ENCODE data around the gene MYLK4. TPM values are rescaled to one million over a fixed set of nuclear protein-coding genes. Genes with fewer than 3 reads are reported as not detected.
"Not testable (repeated sequence)": the region's sequence is repeated elsewhere in the genome, so short reads cannot be mapped to it uniquely, and the experiment has no call there.

The MYLK4 gene
- total and polyA plus RNA-seq, 5 donors from 2014 or later, result 0.20 to 0.91 (median 0.37) TPM; not detected in 2

GRCh38 chr6:2762868-2763267 is 12.1 kb upstream of the MYLK4 start:
- H3K27me3 ChIP-seq (ENCODE audit: control insufficient read depth, insufficient read depth, low read length); H3K4me3 ChIP-seq (ENCODE audit: low read depth, low read length); H3K9me3 ChIP-seq (ENCODE audit: control insufficient read depth in 2 of 2, low read length in 2 of 2); H3K27ac Mint-ChIP-seq; H3K36me3 Mint-ChIP-seq; H3K27ac ChIP-seq (ENCODE audit: insufficient read depth, low read length, poor library complexity, severe bottlenecking); H3K36me3 ChIP-seq (ENCODE audit: control insufficient read depth, insufficient read depth, low read length); ATAC-seq (ENCODE audit: low read depth in 2 of 2); H3K9me3 Mint-ChIP-seq: not testable (repeated sequence)
- DNase-seq, result peak in 1 of 3 donors; percentile 17
- Mint-ChIP-seq H3K4me1 (peaks cover 20 to 36% (median 28%) of the 10 kb centered on the region in 4 donors), H3K4me3 (peak overlapping the region in 1 of 4 donors; percentile 19), H3K27me3 (peaks cover 28% of the 10 kb centered on the region)
- peaks cover 34% of the 10 kb centered on the region for H3K4me1 ChIP-seq (ENCODE audit: control insufficient read depth, insufficient read depth, low read length, poor library complexity, severe bottlenecking)

GRCh38 chr6:2760882-2761842 is 10.4 kb upstream of the MYLK4 start:
- H3K27ac Mint-ChIP-seq, result peak overlapping the region; percentile 0 to 54 (median 38)

GRCh38 chr6:2758980-2759379 is 8.3 kb upstream of the MYLK4 start:
- H3K27me3 Mint-ChIP-seq, result peaks cover 41% of the 10 kb centered on the region
- ATAC-seq (ENCODE audit: low read depth in 2 of 2), result no peak
- H3K36me3 Mint-ChIP-seq, result no peaks in the 10 kb centered on the region

More at GRCh38 chr6:2760882-2761842, 10.4 kb upstream of the MYLK4 start:
- peaks cover 33% of the 10 kb centered on the region for H3K27me3 Mint-ChIP-seq
- peaks cover 11 to 27% (median 17%) of the 10 kb centered on the region in 4 donors for H3K4me1 Mint-ChIP-seq
- no peaks in the 10 kb centered on the region for H3K36me3 ChIP-seq (ENCODE audit: control insufficient read depth, insufficient read depth, low read length)
- no peaks in the 10 kb centered on the region for H3K36me3 Mint-ChIP-seq
- no peaks in the 10 kb centered on the region for H3K9me3 ChIP-seq (ENCODE audit: control insufficient read depth in 2 of 2, low read length in 2 of 2)
- H3K4me3 Mint-ChIP-seq, result peak overlapping the region; percentile 73 to 83 (median 77)
- peaks cover 0 to 2% (median 0%) of the 10 kb centered on the region in 7 donors for H3K9me3 Mint-ChIP-seq
- DNase-seq, result peak in 2 of 3 donors; percentile 45 to 59
- H3K4me1 ChIP-seq (ENCODE audit: control insufficient read depth, insufficient read depth, low read length, poor library complexity, severe bottlenecking), result peaks cover 18% of the 10 kb centered on the region
- H3K4me3 ChIP-seq (ENCODE audit: low read depth, low read length), result peak overlapping the region; percentile 49
- ATAC-seq (ENCODE audit: low read depth in 2 of 2), result no peak
- no peak overlapping the region for H3K27ac ChIP-seq (ENCODE audit: insufficient read depth, low read length, poor library complexity, severe bottlenecking)
- H3K27me3 ChIP-seq (ENCODE audit: control insufficient read depth, insufficient read depth, low read length), result peaks cover 13% of the 10 kb centered on the region

GRCh38 chr6:2756687-2757224 is 6.0 kb upstream of the MYLK4 start:
- Histone ChIP-seq H3K4me1 (ENCODE audit: control insufficient read depth, insufficient read depth, low read length, poor library complexity, severe bottlenecking) (peaks cover 7% of the 10 kb centered on the region), H3K9me3 (ENCODE audit: control insufficient read depth in 2 of 2, low read length in 2 of 2) (no peaks in the 10 kb centered on the region), H3K27me3 (ENCODE audit: control insufficient read depth, insufficient read depth, low read length) (peaks cover 17% of the 10 kb centered on the region), H3K4me3 (ENCODE audit: low read depth, low read length) (no peak overlapping the region), H3K36me3 (ENCODE audit: control insufficient read depth, insufficient read depth, low read length) (no peaks in the 10 kb centered on the region), H3K27ac (ENCODE audit: insufficient read depth, low read length, poor library complexity, severe bottlenecking) (no peak overlapping the region)
- Mint-ChIP-seq H3K36me3 (no peaks in the 10 kb centered on the region), H3K9me3 (peaks cover 0 to 2% (median 0%) of the 10 kb centered on the region in 7 donors), H3K4me3 (no peak overlapping the region), H3K27ac (no peak overlapping the region), H3K27me3 (peaks cover 61% of the 10 kb centered on the region), H3K4me1 (peaks cover 7 to 14% (median 10%) of the 10 kb centered on the region in 4 donors)
- DNase-seq, result no peak
- ATAC-seq (ENCODE audit: low read depth in 2 of 2), result no peak

More at GRCh38 chr6:2758980-2759379, 8.3 kb upstream of the MYLK4 start:
- no peak overlapping the region for H3K4me3 ChIP-seq (ENCODE audit: low read depth, low read length)
- Mint-ChIP-seq H3K4me3 (no peak overlapping the region), H3K4me1 (peaks cover 6 to 17% (median 10%) of the 10 kb centered on the region in 4 donors), H3K27ac (no peak overlapping the region), H3K9me3 (peaks cover 0 to 2% (median 0%) of the 10 kb centered on the region in 7 donors)
- peaks cover 7% of the 10 kb centered on the region for H3K4me1 ChIP-seq (ENCODE audit: control insufficient read depth, insufficient read depth, low read length, poor library complexity, severe bottlenecking)
- H3K27me3 ChIP-seq (ENCODE audit: control insufficient read depth, insufficient read depth, low read length), result peaks cover 14% of the 10 kb centered on the region
- no peak for DNase-seq
- no peaks in the 10 kb centered on the region for H3K9me3 ChIP-seq (ENCODE audit: control insufficient read depth in 2 of 2, low read length in 2 of 2)
- H3K36me3 ChIP-seq (ENCODE audit: control insufficient read depth, insufficient read depth, low read length), result no peaks in the 10 kb centered on the region
- H3K27ac ChIP-seq (ENCODE audit: insufficient read depth, low read length, poor library complexity, severe bottlenecking), result no peak overlapping the region

- no peak overlapping the region for H3K27ac ChIP-seq (ENCODE audit: insufficient read depth, low read length, poor library complexity, severe bottlenecking)
- H3K36me3 ChIP-seq (ENCODE audit: control insufficient read depth, insufficient read depth, low read length), result no peaks in the 10 kb centered on the region
- no peak overlapping the region for H3K4me3 Mint-ChIP-seq
- DNase-seq (no peak), ATAC-seq (ENCODE audit: low read depth in 2 of 2) (no peak)
- H3K4me1 ChIP-seq (ENCODE audit: control insufficient read depth, insufficient read depth, low read length, poor library complexity, severe bottlenecking), result peaks cover 4% of the 10 kb centered on the region
- peaks cover 0 to 2% (median 0%) of the 10 kb centered on the region in 7 donors for H3K9me3 Mint-ChIP-seq
- peaks cover 64% of the 10 kb centered on the region for H3K27me3 Mint-ChIP-seq
- H3K27me3 ChIP-seq (ENCODE audit: control insufficient read depth, insufficient read depth, low read length), result peaks cover 20% of the 10 kb centered on the region
- no peak overlapping the region for H3K27ac Mint-ChIP-seq
- no peaks in the 10 kb centered on the region for H3K9me3 ChIP-seq (ENCODE audit: control insufficient read depth in 2 of 2, low read length in 2 of 2)
- no peaks in the 10 kb centered on the region for H3K36me3 Mint-ChIP-seq
- H3K4me1 Mint-ChIP-seq, result peaks cover 6 to 11% (median 8%) of the 10 kb centered on the region in 4 donors
- H3K4me3 ChIP-seq (ENCODE audit: low read depth, low read length), result no peak overlapping the region
Measured at GRCh38 chr6:2756241-2756640, 5.5 kb upstream of the MYLK4 start.

- Mint-ChIP-seq H3K9me3 (peaks cover 0 to 2% (median 0%) of the 10 kb centered on the region in 7 donors), H3K4me3 (no peak overlapping the region), H3K36me3 (no peaks in the 10 kb centered on the region), H3K27me3 (peaks cover 69% of the 10 kb centered on the region), H3K27ac (no peak overlapping the region), H3K4me1 (peaks cover 0 to 5% (median 2%) of the 10 kb centered on the region in 4 donors)
- H3K4me1 ChIP-seq (ENCODE audit: control insufficient read depth, insufficient read depth, low read length, poor library complexity, severe bottlenecking), result no peaks in the 10 kb centered on the region
- no peak for DNase-seq
- no peaks in the 10 kb centered on the region for H3K36me3 ChIP-seq (ENCODE audit: control insufficient read depth, insufficient read depth, low read length)
- no peak overlapping the region for H3K4me3 ChIP-seq (ENCODE audit: low read depth, low read length)
- ATAC-seq (ENCODE audit: low read depth in 2 of 2), result no peak
- no peaks in the 10 kb centered on the region for H3K9me3 ChIP-seq (ENCODE audit: control insufficient read depth in 2 of 2, low read length in 2 of 2)
- H3K27ac ChIP-seq (ENCODE audit: insufficient read depth, low read length, poor library complexity, severe bottlenecking), result no peak overlapping the region
- H3K27me3 ChIP-seq (ENCODE audit: control insufficient read depth, insufficient read depth, low read length), result peaks cover 28% of the 10 kb centered on the region
Measured at GRCh38 chr6:2755456-2755855, 4.7 kb upstream of the MYLK4 start.

GRCh38 chr6:2754911-2755310 is 4.2 kb upstream of the MYLK4 start:
- H3K4me1 Mint-ChIP-seq, result peaks cover 0 to 7% (median 4%) of the 10 kb centered on the region in 4 donors
- H3K4me1 ChIP-seq (ENCODE audit: control insufficient read depth, insufficient read depth, low read length, poor library complexity, severe bottlenecking), result no peaks in the 10 kb centered on the region
- no peak overlapping the region for H3K27ac ChIP-seq (ENCODE audit: insufficient read depth, low read length, poor library complexity, severe bottlenecking)
- H3K9me3 Mint-ChIP-seq, result peaks cover 0 to 2% (median 0%) of the 10 kb centered on the region in 7 donors
- peaks cover 74% of the 10 kb centered on the region for H3K27me3 Mint-ChIP-seq
- no peaks in the 10 kb centered on the region for H3K36me3 Mint-ChIP-seq
- no peak overlapping the region for H3K27ac Mint-ChIP-seq
- no peak for ATAC-seq (ENCODE audit: low read depth in 2 of 2)
- H3K4me3 ChIP-seq (ENCODE audit: low read depth, low read length), result no peak overlapping the region
- DNase-seq, result no peak
- H3K9me3 ChIP-seq (ENCODE audit: control insufficient read depth in 2 of 2, low read length in 2 of 2), result no peaks in the 10 kb centered on the region
- no peaks in the 10 kb centered on the region for H3K36me3 ChIP-seq (ENCODE audit: control insufficient read depth, insufficient read depth, low read length)
- H3K27me3 ChIP-seq (ENCODE audit: control insufficient read depth, insufficient read depth, low read length), result peaks cover 28% of the 10 kb centered on the region
- no peak overlapping the region for H3K4me3 Mint-ChIP-seq

All from CD4-positive, CD25-positive, alpha-beta regulatory T cell (primary cell).